Activated CD4-positive, alpha-beta T cell treated with anti-CD3 and anti-CD28 coated beads for 36 hours (primary cell): ENCODE results near the gene COPZ1. TPM values are rescaled to one million over a fixed set of nuclear protein-coding genes. Genes with fewer than 3 reads are reported as not detected.

Source experiments
- ATAC-seq: fragments of 200-7000 bp; cut with Tn5 transposase; one replicate; pipeline ENCODE4 v1.10.0; 2021; ENCODE audit warnings: mild to moderate bottlenecking, moderate library complexity
- CTCF ChIA-PET: fragments of 350-600 bp; sonication (Branson Sonifier 250); formaldehyde crosslinking; loops from one replicate; lab custom pipeline; 2021; ENCODE audit warnings: antibody characterized with exemption; lab: Charles Lee
- POLR2A ChIA-PET: fragments of 350-600 bp; sonication (Branson Sonifier 250); formaldehyde crosslinking; loops from one replicate; lab custom pipeline; 2021; ENCODE audit warnings: antibody characterized with exemption, inconsistent platforms; lab: Charles Lee
- DNase-seq: peaks from one replicate; pipeline ENCODE4 v3.0.0-alpha.2; 2020
- H3K27ac Mint-ChIP-seq: one replicate; pipeline ENCODE4 v1.8.0; 2021; ENCODE audit warnings: mixed read lengths
- H3K27me3 Mint-ChIP-seq: one replicate; pipeline ENCODE4 v1.8.0; 2021; ENCODE audit warnings: mixed read lengths
- H3K36me3 Mint-ChIP-seq: one replicate; pipeline ENCODE4 v1.8.0; 2021; ENCODE audit warnings: low read depth, mixed read lengths
- H3K4me1 Mint-ChIP-seq: one replicate; pipeline ENCODE4 v1.8.0; 2021; ENCODE audit warnings: mixed read lengths
- H3K4me3 Mint-ChIP-seq: one replicate; pipeline ENCODE4 v1.8.0; 2021; ENCODE audit warnings: mild to moderate bottlenecking, moderate library complexity, mixed read lengths
- H3K9me3 Mint-ChIP-seq: one replicate; pipeline ENCODE4 v1.8.0; 2021; ENCODE audit warnings: low read depth, mixed read lengths
- intact Hi-C, 2 experiments: fragments of 100-400 bp; cut with DNase I in 1 of 2; cut with micrococcal nuclease in 1 of 2; formaldehyde crosslinking; loops; one replicate each; pipeline versions ENCODE4 v1.14.2 to v1.15.1; 2022 to 2024; cut with DNase I, micrococcal nuclease
- total RNA-seq, 2 experiments: library from RNA; stranded (reverse); gene quantifications; one replicate each; pipeline ENCODE4 v1.2.3, GENCODE V29; 2021

The COPZ1 gene
- total RNA-seq, 2 experiments from 2014 or later, result 95.2 to 98.7 TPM

- DNase-seq (no peak), ATAC-seq (no peak)
- intact Hi-C loops, result loop anchor here in 1 of 2 experiments (1.0 kb wide), 3 partner anchors 11 to 159 kb away; no protein-coding TSS in a partner anchor
Measured at GRCh38 chr12:54378796-54379397, 54.0 kb downstream of the COPZ1 start.

DNA sequence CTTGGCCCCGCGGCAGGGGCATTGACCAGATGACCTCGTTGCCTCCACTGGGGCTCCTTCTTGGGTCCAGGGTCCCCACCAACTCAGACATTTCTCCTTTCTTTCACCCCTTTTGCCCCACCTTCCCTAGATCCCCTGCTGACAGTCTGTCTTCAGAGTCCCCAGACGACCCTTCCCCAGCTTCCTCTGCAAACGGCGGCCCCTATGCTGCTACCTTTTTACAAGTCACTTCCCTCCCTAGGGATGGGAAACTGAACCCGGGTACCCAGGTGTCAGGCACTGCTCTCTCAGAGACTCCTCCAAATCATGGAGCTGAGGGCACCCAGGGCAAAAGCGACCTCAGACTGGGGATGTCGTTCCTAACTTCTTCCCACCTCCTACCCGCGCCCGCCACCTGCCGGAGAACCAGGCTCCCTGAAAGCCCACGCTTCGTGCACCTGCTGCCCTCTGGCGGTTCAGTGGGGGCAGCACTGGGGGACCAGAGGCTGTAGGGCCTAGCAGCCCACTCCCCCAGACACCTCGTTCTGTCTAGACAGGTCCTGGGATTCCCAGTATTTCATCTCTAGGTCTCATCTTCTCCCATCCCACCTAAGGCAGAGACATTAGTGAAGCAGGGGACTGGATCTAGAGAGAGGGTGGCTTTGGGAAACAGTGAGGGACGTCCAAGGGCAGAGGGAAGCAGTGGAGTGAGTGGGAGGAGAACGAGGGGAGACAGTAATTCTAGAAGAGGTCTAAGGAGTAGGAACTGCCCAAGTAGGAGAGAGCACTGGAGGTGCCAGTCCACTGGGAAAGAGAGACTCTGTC is 54.7 kb downstream of the COPZ1 start:
- Mint-ChIP-seq H3K36me3 (no peaks in the 10 kb centered on the region), H3K4me1 (peaks cover 10% of the 10 kb centered on the region), H3K27ac (no peak overlapping the region), H3K9me3 (no peaks in the 10 kb centered on the region), H3K4me3 (peak overlapping the region; percentile 47), H3K27me3 (no peaks in the 10 kb centered on the region)
- POLR2A ChIA-PET, result interaction anchor here (1.0 kb wide), 1 partner anchor 92 kb away, joined by 3 read pairs; no protein-coding TSS in a partner anchor
- peak; percentile 86 for ATAC-seq
- intact Hi-C loops, result loop anchor here in 1 of 2 experiments (1.0 kb wide), 3 partner anchors 11 to 159 kb away; no protein-coding TSS in a partner anchor
- peak; percentile 96 for DNase-seq
- CTCF ChIA-PET, result interaction anchor here (0.6 to 5.5 kb wide), 67 partner anchors 8 to 370 kb away, joined by 3 to 62 read pairs (median 5); partner anchors contain the start of genes CBX5, COPZ1, GTSF1 and HOXC8

More at GRCh38 chr12:54378796-54379397, 54.0 kb downstream of the COPZ1 start:
- Mint-ChIP-seq H3K4me3 (peak overlapping the region; percentile 47), H3K27ac (no peak overlapping the region), H3K4me1 (peaks cover 10% of the 10 kb centered on the region), H3K36me3 (no peaks in the 10 kb centered on the region), H3K27me3 (no peaks in the 10 kb centered on the region), H3K9me3 (no peaks in the 10 kb centered on the region)
- CTCF ChIA-PET, result interaction anchor here (0.6 to 5.5 kb wide), 56 partner anchors 8 to 370 kb away, joined by 3 to 62 read pairs (median 5); partner anchors contain the start of genes CBX5, COPZ1, GTSF1 and HOXC8
- POLR2A ChIA-PET, result interaction anchor here (1.0 kb wide), 1 partner anchor 92 kb away, joined by 3 read pairs; no protein-coding TSS in a partner anchor

- Mint-ChIP-seq H3K4me3 (no peak overlapping the region), H3K4me1 (peaks cover 10% of the 10 kb centered on the region), H3K27me3 (no peaks in the 10 kb centered on the region), H3K27ac (no peak overlapping the region), H3K9me3 (no peaks in the 10 kb centered on the region), H3K36me3 (no peaks in the 10 kb centered on the region)
- intact Hi-C loops, result no loop called here
- DNase-seq (no peak), ATAC-seq (no peak)
- POLR2A ChIA-PET, result interaction anchor here (0.6 kb wide), 1 partner anchor 22 kb away, joined by 5 read pairs; no protein-coding TSS in a partner anchor
- CTCF ChIA-PET, result interaction anchor here (1.0 to 5.0 kb wide), 22 partner anchors 10 to 173 kb away, joined by 3 to 33 read pairs (median 8); partner anchors contain the start of gene NCKAP1L
Measured at GRCh38 chr12:54381136-54381535, 56.2 kb downstream of the COPZ1 start.

DNA sequence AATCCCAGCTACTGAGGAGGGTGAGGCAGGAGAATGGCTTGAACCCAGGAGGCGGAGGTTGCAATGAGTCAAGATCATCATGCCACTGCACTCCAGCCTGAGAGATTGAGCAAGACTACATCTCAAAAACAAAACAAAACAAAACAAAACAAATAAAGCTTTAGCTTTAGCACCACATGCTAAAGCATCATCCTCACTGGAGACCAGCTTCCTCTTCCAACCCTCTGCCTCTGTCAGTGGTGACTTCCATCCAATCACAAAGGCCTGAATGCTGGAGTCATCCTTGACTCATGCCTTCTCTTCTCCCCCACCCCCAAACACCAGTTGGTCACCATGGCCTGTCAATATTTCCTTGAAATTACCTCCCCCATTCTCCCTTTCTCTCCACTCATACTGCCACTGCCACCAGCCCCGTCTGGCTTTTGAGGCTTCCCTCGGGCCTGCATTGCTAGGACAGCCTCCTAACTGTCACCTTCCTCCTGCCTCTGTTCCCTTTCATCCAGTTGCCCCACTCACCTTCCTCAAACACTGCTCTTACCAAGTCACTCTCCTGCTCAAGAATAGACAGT is 58.2 kb downstream of the COPZ1 start:
- POLR2A ChIA-PET, result interaction anchor here (1.0 kb wide), 1 partner anchor 103 kb away, joined by 3 read pairs; the partner anchor contains the start of gene HNRNPA1
- no peak overlapping the region for H3K4me3 Mint-ChIP-seq
- no peak overlapping the region for H3K27ac Mint-ChIP-seq
- intact Hi-C loops, result no loop called here
- H3K4me1 Mint-ChIP-seq, result peaks cover 13% of the 10 kb centered on the region
- DNase-seq (peak; percentile 64), ATAC-seq (peak; percentile 88)
- H3K9me3 Mint-ChIP-seq, result no peaks in the 10 kb centered on the region
- no peaks in the 10 kb centered on the region for H3K36me3 Mint-ChIP-seq
- CTCF ChIA-PET, result interaction anchor here (0.5 to 5.0 kb wide), 19 partner anchors 9 to 1541 kb away, joined by 3 to 33 read pairs (median 4); no protein-coding TSS in a partner anchor
- H3K27me3 Mint-ChIP-seq, result no peaks in the 10 kb centered on the region

- ChIA-PET POLR2A (interaction anchor here (1.0 kb wide), 1 partner anchor 96 kb away, joined by 5 read pairs; no protein-coding TSS in a partner anchor), CTCF (interaction anchor here (0.6 to 1.0 kb wide), 6 partner anchors 9 to 117 kb away, joined by 3 to 4 read pairs (median 3); no protein-coding TSS in a partner anchor)
- DNase-seq (no peak), ATAC-seq (no peak)
- H3K4me3 Mint-ChIP-seq, result no peak within 1 kb of the TSS
- H3K27me3 Mint-ChIP-seq, result no peaks in the 10 kb centered on the region
- intact Hi-C loops, result no loop called here
- H3K36me3 Mint-ChIP-seq, result no peaks in the 10 kb centered on the region
- no peaks in the 10 kb centered on the region for H3K9me3 Mint-ChIP-seq
- no peak within 1 kb of the TSS for H3K27ac Mint-ChIP-seq
- peaks cover 9% of the 10 kb centered on the region for H3K4me1 Mint-ChIP-seq
Measured at GRCh38 chr12:54384591-54385041, 59.7 kb downstream of the COPZ1 start, which contains the start of gene ZNF385A. TSS of gene ZNF385A (minus strand) at chr12:54384733. CDS start at chr12:54384514, 219 bp downstream.

DNA sequence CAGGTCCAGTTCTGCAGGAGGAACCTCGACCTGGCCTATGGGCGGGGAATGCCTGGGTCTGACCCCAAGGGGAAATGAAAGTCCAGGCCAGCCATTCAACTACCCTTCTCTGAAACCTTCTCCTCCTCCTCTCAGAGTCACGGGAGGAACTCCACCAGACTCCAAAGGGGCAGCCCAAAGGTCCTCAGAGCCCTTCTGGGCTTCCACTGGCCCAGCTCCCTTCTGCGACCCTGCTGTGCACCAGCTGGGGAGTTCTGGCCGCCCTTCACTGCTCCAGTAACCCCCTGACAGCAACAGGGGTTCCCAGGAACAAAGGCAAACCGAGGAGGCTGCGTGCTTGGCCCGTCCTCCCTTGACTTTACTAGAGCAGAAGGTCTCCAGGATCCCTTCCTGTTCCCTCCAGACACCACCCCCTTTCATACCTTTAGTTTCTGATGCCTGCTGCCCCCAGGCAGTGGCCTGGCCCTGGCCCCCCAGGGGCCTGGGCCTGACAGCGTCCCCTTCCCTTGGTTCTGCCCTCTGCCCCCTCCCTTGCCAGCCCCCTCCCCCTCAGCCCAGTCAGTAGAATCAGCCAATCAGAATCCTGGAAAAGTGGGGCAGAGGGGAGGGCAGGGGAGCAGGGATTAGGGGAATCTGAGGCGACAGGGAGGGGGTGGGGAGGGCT is 60.5 kb downstream of the COPZ1 start:
- H3K27me3 Mint-ChIP-seq, result no peaks in the 10 kb centered on the region
- no peaks in the 10 kb centered on the region for H3K36me3 Mint-ChIP-seq
- DNase-seq (no peak), ATAC-seq (no peak)
- ChIA-PET POLR2A (interaction anchor here (1.0 kb wide), 1 partner anchor 97 kb away, joined by 5 read pairs; no protein-coding TSS in a partner anchor), CTCF (interaction anchor here (0.7 to 1.6 kb wide), 6 partner anchors 8 to 89 kb away, joined by 3 to 7 read pairs (median 3); partner anchors contain the start of gene COPZ1)
- H3K9me3 Mint-ChIP-seq, result no peaks in the 10 kb centered on the region
- intact Hi-C loops, result no loop called here
- peaks cover 9% of the 10 kb centered on the region for H3K4me1 Mint-ChIP-seq
- H3K27ac Mint-ChIP-seq, result no peak overlapping the region
- no peak overlapping the region for H3K4me3 Mint-ChIP-seq

DNA sequence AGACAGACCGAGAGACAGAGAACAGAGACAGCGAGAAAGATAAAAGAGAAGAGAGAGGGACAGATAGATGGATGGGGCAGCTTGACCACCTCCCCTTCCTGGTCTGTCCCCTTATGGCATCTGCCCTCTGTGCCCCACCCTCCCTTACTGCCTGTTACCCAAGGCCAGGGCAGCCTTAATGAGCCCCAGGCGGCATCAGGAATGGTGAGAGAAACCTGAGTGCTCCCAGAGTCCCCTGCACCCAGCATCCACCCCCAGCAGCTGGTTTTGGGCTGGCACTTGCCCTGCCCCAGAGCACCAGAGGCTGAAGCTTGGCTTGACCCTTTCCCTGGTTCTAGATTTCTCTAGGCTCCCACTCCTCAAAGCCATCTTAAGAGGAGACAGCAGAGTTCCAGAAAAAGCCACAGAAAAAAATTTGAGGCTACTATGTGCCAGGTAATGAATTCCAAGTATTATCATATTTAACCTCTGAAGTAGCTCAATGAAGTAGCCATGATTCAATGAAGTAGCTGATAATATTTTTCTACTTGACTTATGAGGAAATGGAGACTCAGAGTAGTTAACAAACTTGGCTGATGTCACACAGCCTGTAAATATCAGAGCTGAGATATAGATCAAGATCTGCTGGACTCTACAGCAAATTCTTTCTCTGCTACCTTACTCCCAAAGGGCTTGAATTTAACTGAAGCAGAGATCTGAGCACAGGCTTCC is 61.6 kb downstream of the COPZ1 start:
- ChIA-PET CTCF (interaction anchor here (0.6 to 1.8 kb wide), 11 partner anchors 13 to 174 kb away, joined by 3 to 12 read pairs (median 3); partner anchors contain the start of gene COPZ1), POLR2A (no interaction called here)
- H3K4me3 Mint-ChIP-seq, result no peak overlapping the region
- no peaks in the 10 kb centered on the region for H3K9me3 Mint-ChIP-seq
- no peak for ATAC-seq
- no peak for DNase-seq
- H3K4me1 Mint-ChIP-seq, result peaks cover 9% of the 10 kb centered on the region
- H3K27me3 Mint-ChIP-seq, result no peaks in the 10 kb centered on the region
- no peaks in the 10 kb centered on the region for H3K36me3 Mint-ChIP-seq
- intact Hi-C loops, result no loop called here
- H3K27ac Mint-ChIP-seq, result no peak overlapping the region

GRCh38 chr12:54387114-54387467 is 62.2 kb downstream of the COPZ1 start:
- no peaks in the 10 kb centered on the region for H3K36me3 Mint-ChIP-seq
- POLR2A ChIA-PET, result no interaction called here
- H3K4me1 Mint-ChIP-seq, result peaks cover 13% of the 10 kb centered on the region
- no peaks in the 10 kb centered on the region for H3K27me3 Mint-ChIP-seq
- no peaks in the 10 kb centered on the region for H3K9me3 Mint-ChIP-seq
- H3K4me3 Mint-ChIP-seq, result no peak overlapping the region
- intact Hi-C loops, result no loop called here
- H3K27ac Mint-ChIP-seq, result no peak overlapping the region
- ATAC-seq (no peak), DNase-seq (no peak)
- CTCF ChIA-PET, result interaction anchor here (0.7 to 1.8 kb wide), 10 partner anchors 13 to 415 kb away, joined by 3 to 12 read pairs (median 4); no protein-coding TSS in a partner anchor

GRCh38 chr12:54388237-54389133 is 63.6 kb downstream of the COPZ1 start:
- Mint-ChIP-seq H3K27ac (no peak overlapping the region), H3K27me3 (no peaks in the 10 kb centered on the region), H3K4me1 (peaks cover 8% of the 10 kb centered on the region), H3K4me3 (no peak overlapping the region), H3K36me3 (no peaks in the 10 kb centered on the region), H3K9me3 (no peaks in the 10 kb centered on the region)
- intact Hi-C loops, result no loop called here
- DNase-seq (peak; percentile 31), ATAC-seq (no peak)
- CTCF ChIA-PET, result interaction anchor here (0.9 to 1.8 kb wide), 6 partner anchors 10 to 64 kb away, joined by 3 to 14 read pairs (median 4); partner anchors contain the start of gene COPZ1
- POLR2A ChIA-PET, result interaction anchor here (0.6 kb wide), 1 partner anchor 55 kb away, joined by 3 read pairs; no protein-coding TSS in a partner anchor
